Hepatocyte (in vitro differentiated cells): ENCODE data around the gene CD70. TPM values are rescaled to one million over a fixed set of nuclear protein-coding genes. Genes with fewer than 3 reads are reported as not detected.
"Not testable (repeated sequence)": the region's sequence is repeated elsewhere in the genome, so short reads cannot be mapped to it uniquely, and the experiment has no call there.

ENCODE experiments used
- DNase-seq: peaks from one replicate; pipeline ENCODE4 v3.0.0-alpha.2; 2016; ENCODE audit warnings: low spot score
- H2AFZ ChIP-seq: fragments of 200-600 bp; sonication (generic); 2 replicates; pipeline ENCODE4 v1.6.0; 2016; ENCODE audit warnings: antibody characterized with exemption, mild to moderate bottlenecking
- H3K27ac ChIP-seq: fragments of 200-600 bp; sonication (generic); 2 replicates; pipeline ENCODE4 v1.5.1; 2016; ENCODE audit warnings: mild to moderate bottlenecking
- H3K27me3 ChIP-seq: fragments of 200-600 bp; sonication (generic); 2 replicates; pipeline ENCODE4 v1.6.1; 2016
- H3K36me3 ChIP-seq: fragments of 200-600 bp; sonication (generic); replicated peaks from 2 replicates; pipeline ENCODE4 v1.5.1; 2016; ENCODE audit warnings: low read depth; ENCODE audit not compliant: insufficient read depth
- H3K4me1 ChIP-seq: fragments of 200-600 bp; sonication (generic); 2 replicates; pipeline ENCODE4 v1.5.1; 2016; ENCODE audit warnings: mild to moderate bottlenecking, moderate library complexity; ENCODE audit not compliant: insufficient read depth
- H3K4me2 ChIP-seq: fragments of 200-600 bp; sonication (generic); 2 replicates; pipeline ENCODE4 v1.6.0; 2016
- H3K4me3 ChIP-seq: fragments of 200-600 bp; sonication (generic); 2 replicates; pipeline ENCODE4 v1.5.1; 2016; ENCODE audit warnings: mild to moderate bottlenecking
- H3K79me2 ChIP-seq: fragments of 200-600 bp; sonication (generic); 2 replicates; pipeline ENCODE4 v1.6.0; 2017; ENCODE audit warnings: mild to moderate bottlenecking
- H3K9me2 ChIP-seq: fragments of 200-600 bp; sonication (generic); replicated peaks from 2 replicates; pipeline ENCODE4 v1.6.0; 2017; ENCODE audit warnings: mild to moderate bottlenecking; ENCODE audit not compliant: insufficient read depth
- H3K9me3 ChIP-seq: fragments of 200-600 bp; sonication (generic); 2 replicates; pipeline ENCODE4 v1.5.1; 2016; ENCODE audit warnings: low read depth, mild to moderate bottlenecking
- H4K20me1 ChIP-seq: fragments of 200-600 bp; sonication (generic); 2 replicates; pipeline ENCODE4 v1.6.0; 2016; ENCODE audit warnings: mild to moderate bottlenecking; ENCODE audit not compliant: insufficient read depth, poor library complexity, severe bottlenecking
- CTCF ChIP-seq: fragments of 200-600 bp; sonication (generic); IDR thresholded peaks from 2 replicates; pipeline ENCODE4 v1.5.1; 2016; ENCODE audit warnings: antibody characterized with exemption, mild to moderate bottlenecking; ENCODE audit not compliant: poor library complexity
- EZH2 ChIP-seq: fragments of 200-600 bp; sonication (generic); IDR thresholded peaks from 2 replicates; pipeline ENCODE4 v1.6.1; 2016; ENCODE audit warnings: antibody characterized with exemption, mild to moderate bottlenecking, borderline replicate concordance
- EZH2phosphoT487 ChIP-seq: fragments of 200-600 bp; sonication (generic); IDR thresholded peaks from one replicate; pipeline ENCODE4 v1.6.1; 2018; ENCODE audit warnings: antibody characterized with exemption, mild to moderate bottlenecking, low read depth, moderate library complexity; ENCODE audit not compliant: unreplicated experiment, severe bottlenecking
- WGBS: methylation state at CpG from one replicate; pipeline ENCODE4 v1.1.6; 2016; ENCODE audit warnings: low lambda C conversion rate; ENCODE audit errors: missing lambda C conversion rate; 5-methylcytosine and 5-hydroxymethylcytosine counted together
- polyA plus RNA-seq: library from polyadenylated mRNA; unstranded; fragments of >200 nt; fragmentation: Nextera tagmentation; extraction: Ambion mirVana; gene quantifications from 2 replicates; pipeline ENCODE4 v1.2.1, GENCODE V29; 2016
- total RNA-seq: library from RNA; depleted of rRNA; stranded (reverse); fragments of >200 nt; gene quantifications from 2 replicates; pipeline ENCODE4 v1.2.3, GENCODE V29; 2014

The CD70 gene
- total and polyA plus RNA-seq, 2 experiments from 2014 or later: not detected

GRCh38 chr19:6586726-6587092, 4.2 kb downstream of the CD70 start:
- H2AFZ ChIP-seq: peak overlapping the region; percentile 33
- no peaks in the 10 kb centered on the region for H4K20me1 ChIP-seq
- H3K36me3 ChIP-seq: no peaks in the 10 kb centered on the region
- H3K79me2 ChIP-seq: no peaks in the 10 kb centered on the region
- TF ChIP-seq EZH2phosphoT487 (no peak), EZH2 (no peak), CTCF (no peak)
- peak overlapping the region; percentile 15 for H3K4me3 ChIP-seq
- 0% methylated on average over 4 of the region's 4 CpGs for WGBS
- no peak for DNase-seq
- H3K9me3 ChIP-seq: no peaks in the 10 kb centered on the region
- peaks cover 8% of the 10 kb centered on the region for H3K4me1 ChIP-seq
- no peaks in the 10 kb centered on the region for H3K9me2 ChIP-seq
- no peak overlapping the region for H3K27ac ChIP-seq
- H3K4me2 ChIP-seq: peak overlapping the region; percentile 73
- H3K27me3 ChIP-seq: peaks cover 64% of the 10 kb centered on the region

DNA sequence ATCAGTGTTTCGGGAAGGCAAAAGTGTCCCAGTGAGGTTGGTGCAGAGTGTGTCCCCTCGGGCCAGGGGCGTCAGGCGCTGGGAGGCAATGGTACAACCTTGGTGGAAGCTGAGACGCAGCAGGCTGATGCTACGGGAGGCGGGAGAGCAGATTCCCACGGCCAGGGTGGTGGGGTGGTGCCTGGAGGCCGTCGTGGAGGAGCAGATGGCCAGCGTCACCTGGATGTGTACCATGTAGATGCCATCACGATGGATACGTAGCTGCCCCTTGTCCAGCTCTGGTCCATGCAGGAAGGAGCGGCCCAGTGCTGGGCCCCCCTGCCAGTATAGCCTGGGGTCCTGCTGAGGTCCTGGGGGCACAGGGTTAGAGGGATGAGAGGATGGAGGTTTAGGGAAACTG, 4.9 kb downstream of the CD70 start:
- no peak for DNase-seq
- no peak overlapping the region for H2AFZ ChIP-seq
- no peak overlapping the region for H3K4me3 ChIP-seq
- H3K9me3 ChIP-seq: no peaks in the 10 kb centered on the region
- no peaks in the 10 kb centered on the region for H3K36me3 ChIP-seq
- H3K9me2 ChIP-seq: no peaks in the 10 kb centered on the region
- no peak overlapping the region for H3K27ac ChIP-seq
- peaks cover 8% of the 10 kb centered on the region for H3K4me1 ChIP-seq
- H3K4me2 ChIP-seq: no peak overlapping the region
- H4K20me1 ChIP-seq: no peaks in the 10 kb centered on the region
- no peaks in the 10 kb centered on the region for H3K79me2 ChIP-seq
- WGBS: 46% methylated on average over 14 of the region's 14 CpGs
- TF ChIP-seq CTCF: no peak
- TF ChIP-seq EZH2: no peak
- no peak for TF ChIP-seq EZH2phosphoT487
- H3K27me3 ChIP-seq: peaks cover 58% of the 10 kb centered on the region

DNA sequence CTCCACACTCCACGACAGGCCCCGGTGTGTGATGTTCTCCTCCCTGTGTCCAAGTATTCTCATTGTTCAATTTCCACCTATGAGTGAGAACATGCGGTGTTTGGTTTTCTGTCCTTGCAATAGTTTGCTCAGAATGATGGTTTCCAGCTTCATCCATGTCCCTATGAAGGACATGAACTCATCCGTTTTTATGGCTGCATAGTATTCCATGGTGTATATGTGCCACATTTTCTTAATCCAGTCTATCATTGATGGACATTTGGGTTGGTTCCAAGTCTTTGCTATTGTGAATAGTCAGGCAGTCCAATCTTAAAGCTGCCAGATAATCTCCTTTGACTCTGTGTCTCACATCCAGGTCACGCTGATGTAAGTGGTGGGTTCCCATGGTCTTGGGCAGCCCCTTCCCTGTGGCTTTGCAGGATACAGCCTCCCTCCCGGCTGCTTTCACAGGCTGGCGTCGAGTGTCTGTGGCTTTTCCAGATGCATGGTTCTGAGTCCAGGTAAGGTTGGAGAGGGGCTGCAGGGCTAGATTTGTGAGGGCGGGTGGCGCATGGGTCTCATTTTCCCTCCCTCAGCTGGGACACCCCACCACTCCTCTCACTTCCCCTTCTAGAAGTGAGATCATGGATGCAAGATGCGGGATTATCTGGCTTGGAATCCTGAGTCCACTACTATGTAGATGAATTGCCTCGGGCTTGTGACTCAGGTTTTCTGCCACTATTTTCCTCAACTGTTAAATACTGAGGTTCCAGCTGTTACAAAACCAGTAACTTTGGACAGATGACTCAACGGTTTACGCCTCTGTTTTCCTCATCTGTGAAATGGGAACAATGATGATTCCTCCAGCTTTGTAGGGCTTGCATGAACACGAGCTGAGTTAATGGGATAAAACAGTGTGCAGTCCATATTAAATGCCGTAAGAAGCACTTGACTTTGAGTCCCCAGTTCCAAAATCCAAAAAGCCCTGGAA, 8.2 kb downstream of the CD70 start:
- 78% methylated on average over 16 of the region's 16 CpGs for WGBS
- not testable (repeated sequence) for H2AFZ ChIP-seq, H3K4me1 ChIP-seq, H3K27ac ChIP-seq, DNase-seq, H3K4me2 ChIP-seq, H3K79me2 ChIP-seq, H4K20me1 ChIP-seq, H3K9me3 ChIP-seq, H3K36me3 ChIP-seq, H3K9me2 ChIP-seq, H3K4me3 ChIP-seq
- peaks cover 26% of the 10 kb centered on the region for H3K27me3 ChIP-seq

- Histone ChIP-seq H2AFZ (no peak overlapping the region), H3K4me3 (no peak overlapping the region), H4K20me1 (no peaks in the 10 kb centered on the region), H3K9me3 (no peaks in the 10 kb centered on the region), H3K4me2 (no peak overlapping the region), H3K36me3 (no peaks in the 10 kb centered on the region), H3K9me2 (no peaks in the 10 kb centered on the region), H3K79me2 (no peaks in the 10 kb centered on the region), H3K27ac (no peak overlapping the region), H3K27me3 (peaks cover under 1% of the 10 kb centered on the region), H3K4me1 (no peaks in the 10 kb centered on the region)
- WGBS: 80% methylated on average over 8 of the region's 8 CpGs
- DNase-seq: no peak
- TF ChIP-seq EZH2 (no peak), CTCF (no peak), EZH2phosphoT487 (no peak)
Observed at GRCh38 chr19:6580313-6580712, 10.6 kb downstream of the CD70 start.
